Left lung (tissue), 10 donors: ENCODE measurements around the gene PTOV1. TPM values are rescaled to one million over a fixed set of nuclear protein-coding genes. Genes with fewer than 3 reads are reported as not detected.
A peak's percentile ranks its signal among the peaks of the same experiment; 100 is the strongest.

Experiments
- ATAC-seq: fragments of 200-7000 bp; cut with Tn5 transposase; one replicate; pipeline ENCODE4 v1.9.1; 2020; ENCODE audit warnings: moderate library complexity
- DNase-seq, 4 donors: peaks; one replicate each; pipeline ENCODE4 v3.0.0-alpha.2; 2013 to 2020
- H3K27ac ChIP-seq, 2 donors: fragments of 200-600 bp; sonication (generic) in 1 of 2; one replicate each; pipeline versions ENCODE4 v1.5.0 to v1.8.0; 2020 to 2021
- H3K27me3 ChIP-seq, 2 donors: fragments of 200-600 bp; sonication (generic) in 1 of 2; one replicate each; pipeline versions ENCODE4 v1.5.0 to v1.8.0; 2020 to 2021
- H3K36me3 ChIP-seq, 2 donors: fragments of 200-600 bp; sonication (generic) in 1 of 2; one replicate each; pipeline versions ENCODE4 v1.5.0 to v1.8.0; 2020 to 2021
- H3K4me1 ChIP-seq, 2 donors: fragments of 200-600 bp; one replicate each; pipeline ENCODE4 v1.8.0; 2021
- H3K4me3 ChIP-seq, 2 donors: fragments of 200-600 bp; sonication (generic) in 1 of 2; one replicate each; pipeline versions ENCODE4 v1.5.0 to v1.8.0; 2020 to 2021; ENCODE audit warnings: mild to moderate bottlenecking in 1 of 2
- H3K9me3 ChIP-seq, 2 donors: fragments of 200-600 bp; sonication (generic) in 1 of 2; one replicate each; pipeline versions ENCODE4 v1.5.0 to v1.8.0; 2020 to 2021
- CTCF ChIP-seq, 2 donors: fragments of 200-600 bp; sonication (generic) in 1 of 2; IDR thresholded peaks; one replicate each; pipeline versions ENCODE4 v1.5.0 to v1.8.0; 2021; ENCODE audit warnings: antibody characterized with exemption in 2 of 2
- intact Hi-C, 2 donors: fragments of 100-400 bp; cut with DNase I; formaldehyde crosslinking; loops; one replicate each; pipeline versions ENCODE4 v1.11.2 to v1.14.2; 2022
- polyA plus RNA-seq, 6 donors: library from polyadenylated mRNA; unstranded; fragments of 120-200 nt; gene quantifications; one replicate each; pipeline ENCODE4 v1.2.1, GENCODE V29; 2013; ENCODE audit not compliant: insufficient read length in 6 of 6
- total RNA-seq, 2 donors: library from RNA; stranded (reverse); fragmentation: NEBNext Ultra II Directional; extraction: Animal tissue kit (Norgen Biotek cat#: 25700); gene quantifications; one replicate each; pipeline ENCODE4 v1.2.1, GENCODE V29; 2021
- donor health status: DM: no; HTN: yes; CAD: no.
- donor health status: DM: no; HTN: no; CAD: no.

The PTOV1 gene
- total and polyA plus RNA-seq, 8 donors = 96.0 to 320 (median 275) TPM

GRCh38 chr19:49896863-49897621 lies 46.1 kb downstream of the PTOV1 start, which contains the start of gene IL4I1:
Gene IL4I1 (minus strand): TSS chr19:49896887. CDS start chr19:49896160, 727 bp downstream.
- intact Hi-C loops = no loop called here
- Histone ChIP-seq H3K36me3 (no peaks in the 10 kb centered on the region), H3K4me3 (peak within 1 kb of the TSS in 1 of 2 donors; percentile 14), H3K4me1 (peaks cover 7 to 27% of the 10 kb centered on the region in 2 donors), H3K27me3 (no peaks in the 10 kb centered on the region), H3K9me3 (no peaks in the 10 kb centered on the region), H3K27ac (peak within 1 kb of the TSS; percentile 59 to 75)
- no peak for TF ChIP-seq CTCF (IDR thresholded peaks at IDR 0.05)
- DNase-seq (peak in 1 of 4 donors; percentile 68), ATAC-seq (peak; percentile 62)

GRCh38 chr19:49904136-49904535 lies 53.2 kb downstream of the PTOV1 start:
- Histone ChIP-seq H3K4me3 (no peak overlapping the region), H3K4me1 (peaks cover 0 to 16% of the 10 kb centered on the region in 2 donors), H3K27ac (peak overlapping the region in 1 of 2 donors; percentile 37), H3K36me3 (peaks cover 0 to 32% of the 10 kb centered on the region in 2 donors), H3K27me3 (no peaks in the 10 kb centered on the region), H3K9me3 (no peaks in the 10 kb centered on the region)
- no peak for DNase-seq
- intact Hi-C loops = no loop called here
- TF ChIP-seq CTCF (IDR thresholded peaks at IDR 0.05) = no peak
- no peak for ATAC-seq

GRCh38 chr19:49906879-49907564 lies 56.1 kb downstream of the PTOV1 start:
- Histone ChIP-seq H3K4me1 (peaks cover 4 to 37% of the 10 kb centered on the region in 2 donors), H3K27me3 (no peaks in the 10 kb centered on the region), H3K27ac (no peak overlapping the region), H3K4me3 (no peak overlapping the region), H3K9me3 (no peaks in the 10 kb centered on the region), H3K36me3 (peaks cover 0 to 50% of the 10 kb centered on the region in 2 donors)
- intact Hi-C loops = no loop called here
- ATAC-seq = no peak
- no peak for DNase-seq
- no peak for TF ChIP-seq CTCF (IDR thresholded peaks at IDR 0.05)

GRCh38 chr19:49907745-49908446 lies 56.9 kb downstream of the PTOV1 start:
- TF ChIP-seq CTCF (IDR thresholded peaks at IDR 0.05) = no peak
- Histone ChIP-seq H3K27ac (no peak overlapping the region), H3K27me3 (no peaks in the 10 kb centered on the region), H3K36me3 (peaks cover 0 to 58% of the 10 kb centered on the region in 2 donors), H3K4me3 (no peak overlapping the region), H3K4me1 (peaks cover 4 to 45% of the 10 kb centered on the region in 2 donors), H3K9me3 (no peaks in the 10 kb centered on the region)
- DNase-seq = no peak
- intact Hi-C loops = no loop called here
- no peak for ATAC-seq
